Neural progenitor cell (in vitro differentiated cells): ENCODE measurements around the gene EPB41L3.

Experiments used
- EZH2 ChIP-seq: fragments of 200-600 bp; sonication (generic); IDR thresholded peaks from 2 replicates; pipeline ENCODE4 v1.6.1; 2017; ENCODE audit warnings: antibody characterized with exemption, mild to moderate bottlenecking, moderate library complexity
- EZH2phosphoT487 ChIP-seq: fragments of 200-600 bp; sonication (generic); IDR thresholded peaks from 2 replicates; pipeline ENCODE4 v1.6.1; 2017; ENCODE audit warnings: antibody characterized with exemption
- TF ChIP-seq, protein P1 (sequence below): fragments of 200-600 bp; sonication (generic); IDR thresholded peaks from 2 replicates; pipeline ENCODE4 v1.5.1; 2017; ENCODE audit warnings: antibody characterized with exemption, mild to moderate bottlenecking

DNA sequence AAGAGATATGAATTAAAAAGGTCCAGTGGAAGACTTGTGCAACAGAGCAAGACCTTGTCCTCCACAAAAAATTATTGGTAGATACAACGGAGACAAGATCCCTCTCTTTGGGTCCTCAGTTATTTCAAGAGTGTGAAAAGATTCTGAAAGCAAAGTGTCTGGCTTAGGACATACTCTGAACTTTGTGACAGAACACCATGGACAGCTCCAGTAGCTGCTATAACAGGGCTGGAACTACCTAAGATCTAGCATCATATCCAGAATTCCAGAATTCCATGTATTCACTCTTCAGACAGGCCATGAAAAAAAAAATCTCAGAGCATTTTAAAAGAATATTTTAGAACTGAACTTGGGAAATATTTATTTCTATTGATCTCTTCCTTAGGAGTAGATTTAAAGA is 173.5 kb downstream of the EPB41L3 start:
- TF ChIP-seq, protein P1, sequence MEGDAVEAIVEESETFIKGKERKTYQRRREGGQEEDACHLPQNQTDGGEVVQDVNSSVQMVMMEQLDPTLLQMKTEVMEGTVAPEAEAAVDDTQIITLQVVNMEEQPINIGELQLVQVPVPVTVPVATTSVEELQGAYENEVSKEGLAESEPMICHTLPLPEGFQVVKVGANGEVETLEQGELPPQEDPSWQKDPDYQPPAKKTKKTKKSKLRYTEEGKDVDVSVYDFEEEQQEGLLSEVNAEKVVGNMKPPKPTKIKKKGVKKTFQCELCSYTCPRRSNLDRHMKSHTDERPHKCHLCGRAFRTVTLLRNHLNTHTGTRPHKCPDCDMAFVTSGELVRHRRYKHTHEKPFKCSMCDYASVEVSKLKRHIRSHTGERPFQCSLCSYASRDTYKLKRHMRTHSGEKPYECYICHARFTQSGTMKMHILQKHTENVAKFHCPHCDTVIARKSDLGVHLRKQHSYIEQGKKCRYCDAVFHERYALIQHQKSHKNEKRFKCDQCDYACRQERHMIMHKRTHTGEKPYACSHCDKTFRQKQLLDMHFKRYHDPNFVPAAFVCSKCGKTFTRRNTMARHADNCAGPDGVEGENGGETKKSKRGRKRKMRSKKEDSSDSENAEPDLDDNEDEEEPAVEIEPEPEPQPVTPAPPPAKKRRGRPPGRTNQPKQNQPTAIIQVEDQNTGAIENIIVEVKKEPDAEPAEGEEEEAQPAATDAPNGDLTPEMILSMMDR: no peak
- TF ChIP-seq EZH2phosphoT487 (no peak), EZH2 (no peak)
